Transverse colon (tissue), 4 donors: ENCODE data around the gene DTD1.

Experiments
- CTCF ChIP-seq, 5 experiments: fragments of 200-600 bp in 3 of 5; fragments of 450-650 bp in 2 of 5; sonication (generic) in 3 of 5; IDR thresholded peaks; 1 replicate in 2 of 5; 2 replicates in 3 of 5; pipeline ENCODE4 v1.5.1; 2016 to 2017; ENCODE audit warnings: antibody characterized with exemption in 5 of 5, inconsistent platforms in 3 of 5, mild to moderate bottlenecking in 2 of 5, moderate library complexity in 1 of 5
- POLR2A ChIP-seq: fragments of 450-650 bp; IDR thresholded peaks from one replicate; pipeline ENCODE4 v1.6.1; 2016; ENCODE audit warnings: antibody characterized with exemption, mild to moderate bottlenecking, moderate library complexity
- POLR2AphosphoS5 ChIP-seq, 3 donors: sonication (generic); formaldehyde crosslinking; IDR thresholded peaks; one replicate each; pipeline ENCODE4 v1.6.1; 2016; ENCODE audit warnings: antibody characterized with exemption in 3 of 3

GRCh38 chr20:18724077-18724476 is 136.2 kb downstream of the DTD1 start:
- TF ChIP-seq POLR2AphosphoS5 (IDR thresholded peaks at IDR 0.05), result no peak
- TF ChIP-seq CTCF (IDR thresholded peaks at IDR 0.05), result no peak
- no peak for TF ChIP-seq POLR2A
